Adipocyte (in vitro differentiated cells): ENCODE results near the gene NUAK2.
"Not testable (repeated sequence)": the region's sequence is repeated elsewhere in the genome, so short reads cannot be mapped to it uniquely, and the experiment has no call there.

Source experiments
- DNase-seq: peaks from one replicate; pipeline ENCODE4 v3.0.0-alpha.2; 2015; ENCODE audit warnings: low read depth
- H3K27me3 ChIP-seq: replicated peaks from 2 replicates; pipeline ENCODE4 v1.7.0; 2013; ENCODE audit warnings: mild to moderate bottlenecking, low read length, moderate library complexity; ENCODE audit not compliant: control insufficient read depth, insufficient read depth
- H3K36me3 ChIP-seq: 2 replicates; pipeline ENCODE4 v1.7.0; 2013; ENCODE audit warnings: low read length, mild to moderate bottlenecking, moderate library complexity; ENCODE audit not compliant: control insufficient read depth, insufficient read depth, severe bottlenecking
- H3K4me1 ChIP-seq: 2 replicates; pipeline ENCODE4 v1.7.0; 2013; ENCODE audit warnings: mild to moderate bottlenecking, low read length, moderate library complexity; ENCODE audit not compliant: control insufficient read depth, insufficient read depth
- H3K4me3 ChIP-seq: 2 replicates; pipeline ENCODE4 v1.7.0; 2013; ENCODE audit warnings: mild to moderate bottlenecking, low read length, moderate library complexity
- H3K9ac ChIP-seq: 2 replicates; pipeline ENCODE4 v1.7.0; 2013; ENCODE audit warnings: mild to moderate bottlenecking, low read length, moderate library complexity
- H3K9me3 ChIP-seq: 2 replicates; pipeline ENCODE4 v1.7.0; 2013; ENCODE audit warnings: mild to moderate bottlenecking, low read length, moderate library complexity; ENCODE audit not compliant: control insufficient read depth

Gene NUAK2

GRCh38 chr1:205287767-205288559 lies 33.6 kb downstream of the NUAK2 start:
- H3K4me1 ChIP-seq: peaks cover 25% of the 10 kb centered on the region
- no peaks in the 10 kb centered on the region for H3K9me3 ChIP-seq
- H3K36me3 ChIP-seq: no peaks in the 10 kb centered on the region
- no peaks in the 10 kb centered on the region for H3K27me3 ChIP-seq
- no peak overlapping the region for H3K9ac ChIP-seq
- H3K4me3 ChIP-seq: no peak overlapping the region
- DNase-seq: no peak

GRCh38 chr1:205287076-205287475 lies 34.5 kb downstream of the NUAK2 start:
- Histone ChIP-seq H3K9ac (no peak overlapping the region), H3K27me3 (no peaks in the 10 kb centered on the region), H3K4me1 (peaks cover 20% of the 10 kb centered on the region), H3K9me3 (no peaks in the 10 kb centered on the region), H3K4me3 (no peak overlapping the region), H3K36me3 (no peaks in the 10 kb centered on the region)
- no peak for DNase-seq

GRCh38 chr1:205286335-205286950 lies 35.1 kb downstream of the NUAK2 start:
- no peak for DNase-seq
- no peak overlapping the region for H3K9ac ChIP-seq
- H3K36me3 ChIP-seq: no peaks in the 10 kb centered on the region
- H3K27me3 ChIP-seq: no peaks in the 10 kb centered on the region
- no peak overlapping the region for H3K4me3 ChIP-seq
- H3K9me3 ChIP-seq: no peaks in the 10 kb centered on the region
- peaks cover 20% of the 10 kb centered on the region for H3K4me1 ChIP-seq

GRCh38 chr1:205285381-205286101 lies 36.0 kb downstream of the NUAK2 start:
- Histone ChIP-seq H3K36me3 (no peaks in the 10 kb centered on the region), H3K27me3 (no peaks in the 10 kb centered on the region), H3K9ac (peak overlapping the region; percentile 59), H3K4me3 (no peak overlapping the region), H3K9me3 (no peaks in the 10 kb centered on the region), H3K4me1 (peaks cover 20% of the 10 kb centered on the region)
- no peak for DNase-seq

GRCh38 chr1:205284420-205285144 lies 37.0 kb downstream of the NUAK2 start:
- H3K9ac ChIP-seq: peak overlapping the region; percentile 59
- no peaks in the 10 kb centered on the region for H3K9me3 ChIP-seq
- no peaks in the 10 kb centered on the region for H3K27me3 ChIP-seq
- DNase-seq: peak; percentile 89
- no peak overlapping the region for H3K4me3 ChIP-seq
- H3K36me3 ChIP-seq: no peaks in the 10 kb centered on the region
- peaks cover 20% of the 10 kb centered on the region for H3K4me1 ChIP-seq

- H3K36me3 ChIP-seq: no peaks in the 10 kb centered on the region
- no peaks in the 10 kb centered on the region for H3K27me3 ChIP-seq
- H3K4me3 ChIP-seq: no peak overlapping the region
- H3K9ac ChIP-seq: no peak overlapping the region
- peaks cover 20% of the 10 kb centered on the region for H3K4me1 ChIP-seq
- H3K9me3 ChIP-seq: no peaks in the 10 kb centered on the region
- no peak for DNase-seq
These were observed 38.0 kb downstream of the NUAK2 start for GRCh38 chr1:205283270-205284147.

GRCh38 chr1:205280666-205281395 lies 40.7 kb downstream of the NUAK2 start:
- H3K27me3 ChIP-seq, H3K9me3 ChIP-seq, H3K36me3 ChIP-seq, DNase-seq, H3K4me3 ChIP-seq, H3K9ac ChIP-seq: not testable (repeated sequence)
- H3K4me1 ChIP-seq: peaks cover 17% of the 10 kb centered on the region

- Histone ChIP-seq H3K9ac (no peak overlapping the region), H3K36me3 (no peaks in the 10 kb centered on the region), H3K4me1 (peaks cover 9% of the 10 kb centered on the region), H3K9me3 (no peaks in the 10 kb centered on the region), H3K4me3 (no peak overlapping the region), H3K27me3 (no peaks in the 10 kb centered on the region)
- DNase-seq: no peak
These were observed 41.6 kb downstream of the NUAK2 start for GRCh38 chr1:205279986-205280385.

GRCh38 chr1:205276689-205277065 lies 44.9 kb downstream of the NUAK2 start:
- Histone ChIP-seq H3K4me1 (peaks cover 2% of the 10 kb centered on the region), H3K27me3 (no peaks in the 10 kb centered on the region), H3K9me3 (no peaks in the 10 kb centered on the region), H3K4me3 (no peak overlapping the region), H3K36me3 (no peaks in the 10 kb centered on the region), H3K9ac (no peak overlapping the region)
- no peak for DNase-seq
